Panc1 (cell line): ENCODE results near the gene OR6A2. TPM values are rescaled to one million over a fixed set of nuclear protein-coding genes. Genes with fewer than 3 reads are reported as not detected.
A peak's percentile ranks its signal among the peaks of the same experiment; 100 is the strongest.

ENCODE experiments used
- ATAC-seq: fragments of 200-7000 bp; cut with Tn5 transposase; 2 replicates; pipeline ENCODE4 v1.9.1; 2020; ENCODE audit warnings: mild to moderate bottlenecking, moderate library complexity
- BruUV-seq: library from RNA; stranded (reverse); fragments of 400-500 nt; replicated peaks from 2 replicates; lab custom pipeline; 2021; lab: Mats Ljungman, UMichigan
- CTCF ChIA-PET: fragments of 300-600 bp; sonication (Branson Sonifier 250); formaldehyde crosslinking; loops from one replicate; lab custom pipeline; 2022; ENCODE audit warnings: antibody characterized with exemption; lab: Charles Lee
- POLR2A ChIA-PET: fragments of 300-600 bp; sonication (Branson Sonifier 250); formaldehyde crosslinking; loops from one replicate; lab custom pipeline; 2022; ENCODE audit warnings: antibody characterized with exemption; lab: Charles Lee
- DNase-seq: peaks from one replicate; pipeline ENCODE4 v3.0.0-alpha.2; 2010; ENCODE audit warnings: low read depth, low spot score
- H3K27ac ChIP-seq: 2 replicates; pipeline ENCODE4 v1.5.1; 2011; ENCODE audit warnings: mild to moderate bottlenecking, low read length, inconsistent platforms
- H3K27me3 ChIP-seq: fragments of 200-500 bp; sonication (Bioruptor generic); 2 replicates; pipeline ENCODE4 v1.6.0; 2014; ENCODE audit warnings: low read length, inconsistent platforms; ENCODE audit not compliant: control insufficient read depth, insufficient read depth
- H3K36me3 ChIP-seq: fragments of 200-500 bp; sonication (Bioruptor generic); 2 replicates; pipeline ENCODE4 v1.5.1; 2014; ENCODE audit warnings: inconsistent platforms, mild to moderate bottlenecking, low read length, moderate library complexity; ENCODE audit not compliant: control insufficient read depth, insufficient read depth
- H3K4me1 ChIP-seq: 2 replicates; pipeline ENCODE4 v1.5.1; 2011; ENCODE audit warnings: inconsistent platforms, mild to moderate bottlenecking, low read length, moderate library complexity; ENCODE audit not compliant: control insufficient read depth, insufficient read depth
- H3K4me3 ChIP-seq, 2 experiments: 2 replicates each; pipeline ENCODE4 v1.5.1; 2011 to 2012; ENCODE audit warnings: low read depth in 2 of 2, low read length in 2 of 2, mild to moderate bottlenecking in 2 of 2, inconsistent platforms in 1 of 2, moderate library complexity in 1 of 2
- H3K9me3 ChIP-seq: fragments of 200-500 bp; sonication (Bioruptor generic); 2 replicates; pipeline ENCODE4 v1.5.1; 2014; ENCODE audit warnings: low read depth, mild to moderate bottlenecking, inconsistent platforms, low read length, moderate library complexity; ENCODE audit not compliant: control insufficient read depth, insufficient read depth
- POLR2AphosphoS5 ChIP-seq: IDR thresholded peaks from 2 replicates; pipeline ENCODE4 v1.6.1; 2012; ENCODE audit warnings: mild to moderate bottlenecking, low read depth, low read length, moderate library complexity
- SIN3A ChIP-seq: IDR thresholded peaks from 2 replicates; pipeline ENCODE4 v1.6.1; 2012; ENCODE audit warnings: low read depth, mild to moderate bottlenecking, low read length, moderate library complexity, borderline replicate concordance; ENCODE audit not compliant: insufficient read depth
- TCF7L2 ChIP-seq: IDR thresholded peaks from 2 replicates; pipeline ENCODE4 v1.6.1; 2011; ENCODE audit warnings: mild to moderate bottlenecking, low read depth, low read length, inconsistent platforms
- in situ Hi-C: cut with HindIII; loops from 2 replicates; pipeline ENCODE4 v1.10.0; 2016; ENCODE audit warnings: low sequenced_read_pairs, low pct_unique_long_range_greater_than_20kb
- intact Hi-C: fragments of 100-400 bp; cut with micrococcal nuclease; formaldehyde crosslinking; loops from one replicate; pipeline ENCODE4 v1.10.0; 2022; ENCODE audit not compliant: unreplicated experiment
- total RNA-seq: library from RNA; stranded (reverse); gene quantifications from one replicate; pipeline ENCODE4 v1.2.1, GENCODE V29; 2021; ENCODE audit not compliant: unreplicated experiment
- TF ChIP-seq, protein P1 (sequence below), 2 experiments: IDR thresholded peaks; 2 replicates each; pipeline ENCODE4 v1.6.1; 2011 to 2012; ENCODE audit warnings: low read depth in 2 of 2, control low read depth in 1 of 2, low read length in 1 of 2, mild to moderate bottlenecking in 1 of 2, moderate library complexity in 1 of 2; ENCODE audit not compliant: insufficient read depth in 1 of 2
- TF ChIP-seq, protein P2 (sequence below): fragments of 450-650 bp; IDR thresholded peaks from 2 replicates; pipeline ENCODE4 v1.5.1; 2017; ENCODE audit warnings: mild to moderate bottlenecking

Gene OR6A2
- total RNA-seq, 1 experiment from 2014 or later, result 0.15 TPM

DNA sequence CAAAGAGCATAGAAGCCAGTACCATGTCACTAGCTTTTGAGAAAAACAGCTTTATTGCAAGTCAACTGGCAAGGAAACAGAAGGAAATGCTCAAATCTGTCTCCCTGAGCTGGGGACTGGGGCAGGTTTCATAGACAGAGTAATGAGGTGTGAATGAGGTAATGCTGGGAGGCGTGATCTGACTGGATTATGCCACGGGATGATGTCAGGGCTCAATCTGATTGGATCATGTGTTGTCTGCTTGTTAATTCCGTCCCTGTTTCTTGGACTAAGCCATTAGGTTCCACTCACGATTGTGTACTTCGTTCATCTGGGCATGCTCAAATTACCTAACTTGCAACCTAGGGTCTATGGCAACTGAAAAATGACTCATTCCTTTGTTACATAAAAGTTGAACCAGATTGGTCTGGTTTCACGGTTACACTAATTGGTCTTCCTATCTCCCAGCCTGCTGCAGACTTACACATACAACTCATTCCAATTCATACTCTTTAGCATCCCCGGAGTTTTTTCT is 25.8 kb upstream of the OR6A2 start:
- Histone ChIP-seq H3K27me3 (no peaks in the 10 kb centered on the region), H3K4me1 (no peaks in the 10 kb centered on the region), H3K36me3 (no peaks in the 10 kb centered on the region), H3K4me3 (no peak overlapping the region), H3K9me3 (no peaks in the 10 kb centered on the region), H3K27ac (no peak overlapping the region)
- in situ Hi-C loops, result no loop called here
- no TSS peak for BruUV-seq
- intact Hi-C loops, result no loop called here
- ATAC-seq, result no peak
- CTCF ChIA-PET, result no interaction called here
- POLR2A ChIA-PET, result interaction anchor here (0.7 kb wide), 1 partner anchor 27 kb away, joined by 10 read pairs; no protein-coding TSS in a partner anchor
- DNase-seq, result no peak
- TF ChIP-seq, protein P1, sequence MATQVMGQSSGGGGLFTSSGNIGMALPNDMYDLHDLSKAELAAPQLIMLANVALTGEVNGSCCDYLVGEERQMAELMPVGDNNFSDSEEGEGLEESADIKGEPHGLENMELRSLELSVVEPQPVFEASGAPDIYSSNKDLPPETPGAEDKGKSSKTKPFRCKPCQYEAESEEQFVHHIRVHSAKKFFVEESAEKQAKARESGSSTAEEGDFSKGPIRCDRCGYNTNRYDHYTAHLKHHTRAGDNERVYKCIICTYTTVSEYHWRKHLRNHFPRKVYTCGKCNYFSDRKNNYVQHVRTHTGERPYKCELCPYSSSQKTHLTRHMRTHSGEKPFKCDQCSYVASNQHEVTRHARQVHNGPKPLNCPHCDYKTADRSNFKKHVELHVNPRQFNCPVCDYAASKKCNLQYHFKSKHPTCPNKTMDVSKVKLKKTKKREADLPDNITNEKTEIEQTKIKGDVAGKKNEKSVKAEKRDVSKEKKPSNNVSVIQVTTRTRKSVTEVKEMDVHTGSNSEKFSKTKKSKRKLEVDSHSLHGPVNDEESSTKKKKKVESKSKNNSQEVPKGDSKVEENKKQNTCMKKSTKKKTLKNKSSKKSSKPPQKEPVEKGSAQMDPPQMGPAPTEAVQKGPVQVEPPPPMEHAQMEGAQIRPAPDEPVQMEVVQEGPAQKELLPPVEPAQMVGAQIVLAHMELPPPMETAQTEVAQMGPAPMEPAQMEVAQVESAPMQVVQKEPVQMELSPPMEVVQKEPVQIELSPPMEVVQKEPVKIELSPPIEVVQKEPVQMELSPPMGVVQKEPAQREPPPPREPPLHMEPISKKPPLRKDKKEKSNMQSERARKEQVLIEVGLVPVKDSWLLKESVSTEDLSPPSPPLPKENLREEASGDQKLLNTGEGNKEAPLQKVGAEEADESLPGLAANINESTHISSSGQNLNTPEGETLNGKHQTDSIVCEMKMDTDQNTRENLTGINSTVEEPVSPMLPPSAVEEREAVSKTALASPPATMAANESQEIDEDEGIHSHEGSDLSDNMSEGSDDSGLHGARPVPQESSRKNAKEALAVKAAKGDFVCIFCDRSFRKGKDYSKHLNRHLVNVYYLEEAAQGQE (IDR thresholded peaks at IDR 0.05; ENCODE audit: insufficient read depth in 1 of 2, low read depth in 2 of 2, low read length in 1 of 2), result no peak
- TF ChIP-seq TCF7L2, result no peak
- no peak for TF ChIP-seq POLR2AphosphoS5
- TF ChIP-seq, protein P2, sequence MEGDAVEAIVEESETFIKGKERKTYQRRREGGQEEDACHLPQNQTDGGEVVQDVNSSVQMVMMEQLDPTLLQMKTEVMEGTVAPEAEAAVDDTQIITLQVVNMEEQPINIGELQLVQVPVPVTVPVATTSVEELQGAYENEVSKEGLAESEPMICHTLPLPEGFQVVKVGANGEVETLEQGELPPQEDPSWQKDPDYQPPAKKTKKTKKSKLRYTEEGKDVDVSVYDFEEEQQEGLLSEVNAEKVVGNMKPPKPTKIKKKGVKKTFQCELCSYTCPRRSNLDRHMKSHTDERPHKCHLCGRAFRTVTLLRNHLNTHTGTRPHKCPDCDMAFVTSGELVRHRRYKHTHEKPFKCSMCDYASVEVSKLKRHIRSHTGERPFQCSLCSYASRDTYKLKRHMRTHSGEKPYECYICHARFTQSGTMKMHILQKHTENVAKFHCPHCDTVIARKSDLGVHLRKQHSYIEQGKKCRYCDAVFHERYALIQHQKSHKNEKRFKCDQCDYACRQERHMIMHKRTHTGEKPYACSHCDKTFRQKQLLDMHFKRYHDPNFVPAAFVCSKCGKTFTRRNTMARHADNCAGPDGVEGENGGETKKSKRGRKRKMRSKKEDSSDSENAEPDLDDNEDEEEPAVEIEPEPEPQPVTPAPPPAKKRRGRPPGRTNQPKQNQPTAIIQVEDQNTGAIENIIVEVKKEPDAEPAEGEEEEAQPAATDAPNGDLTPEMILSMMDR, result no peak
- no peak for TF ChIP-seq SIN3A

DNA sequence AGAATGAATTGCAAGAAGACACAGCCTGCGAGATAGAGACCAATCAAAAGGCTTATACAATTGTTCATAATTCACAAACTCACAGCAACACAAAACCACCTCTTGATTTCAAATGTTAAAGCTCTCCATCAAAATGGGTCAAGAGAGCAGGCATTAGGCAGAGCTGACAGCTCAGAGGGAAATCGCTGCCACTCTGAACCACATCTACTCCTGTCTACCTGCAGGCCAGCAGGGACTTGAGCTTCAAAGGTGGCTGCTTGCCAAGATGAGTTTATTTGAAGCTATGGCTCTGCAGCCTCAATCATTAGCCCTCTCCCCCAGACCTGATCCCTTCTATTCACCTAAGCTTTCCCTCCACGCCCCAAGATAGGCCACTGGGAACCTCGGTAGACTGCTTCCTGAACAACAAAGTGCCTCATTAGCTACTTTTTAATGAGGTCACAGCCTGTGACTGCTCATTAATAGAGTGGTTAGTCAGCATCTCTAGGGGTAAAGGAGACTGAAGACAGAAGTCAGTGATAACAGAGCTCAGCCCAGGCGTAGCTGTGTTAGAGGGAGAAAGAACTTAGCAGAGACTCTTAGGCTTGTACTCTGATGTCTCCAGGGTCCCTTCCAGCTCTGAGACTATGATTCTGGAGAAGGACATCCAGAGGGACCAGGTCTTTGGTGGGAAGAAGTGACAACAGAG is 24.8 kb upstream of the OR6A2 start:
- in situ Hi-C loops, result no loop called here
- ChIA-PET POLR2A (no interaction called here), CTCF (interaction anchor here (0.7 to 1.0 kb wide), 2 partner anchors 12 to 365 kb away, joined by 3 to 4 read pairs; no protein-coding TSS in a partner anchor)
- Histone ChIP-seq H3K27me3 (no peaks in the 10 kb centered on the region), H3K4me1 (no peaks in the 10 kb centered on the region), H3K9me3 (no peaks in the 10 kb centered on the region), H3K4me3 (no peak overlapping the region), H3K36me3 (no peaks in the 10 kb centered on the region), H3K27ac (no peak overlapping the region)
- no peak for DNase-seq
- intact Hi-C loops, result no loop called here
- BruUV-seq, result no TSS peak
- peak; percentile 63; the same call in 1 of the 2 replicates for ATAC-seq
- TF ChIP-seq, protein P2, result no peak
- no peak for TF ChIP-seq SIN3A
- TF ChIP-seq, protein P1 (IDR thresholded peaks at IDR 0.05; ENCODE audit: insufficient read depth in 1 of 2, low read depth in 2 of 2, low read length in 1 of 2), result no peak
- no peak for TF ChIP-seq POLR2AphosphoS5
- TF ChIP-seq TCF7L2, result no peak
